DMS79 treated with DMSO at 0.1 percent for 48 hours (cell line): ENCODE data around the gene SZT2.
"Not testable (repeated sequence)": the region's sequence is repeated elsewhere in the genome, so short reads cannot be mapped to it uniquely, and the experiment has no call there.

Source experiments
- DNase-seq: peaks from one replicate; lab custom pipeline; 2025; lab: John Stamatoyannopoulos, UW

The SZT2 gene

GRCh38 chr1:43388613-43389012, 1.1 kb upstream of the SZT2 start:
- no peak for DNase-seq

GRCh38 chr1:43392702-43393101, 3.0 kb downstream of the SZT2 start:
- no peak for DNase-seq

- DNase-seq, result no peak
These were observed 5.8 kb downstream of the SZT2 start for GRCh38 chr1:43395523-43395922.

GRCh38 chr1:43396059-43396458, 6.4 kb downstream of the SZT2 start:
- DNase-seq, result peak; percentile 93

GRCh38 chr1:43398227-43398626, 8.5 kb downstream of the SZT2 start:
- no peak for DNase-seq

- DNase-seq, result not testable (repeated sequence)
These were observed 10.7 kb downstream of the SZT2 start for GRCh38 chr1:43400441-43400840.

- DNase-seq, result peak; percentile 18
These were observed 12.6 kb downstream of the SZT2 start for GRCh38 chr1:43402089-43402865.

GRCh38 chr1:43404353-43404752, 14.7 kb downstream of the SZT2 start:
- DNase-seq, result no peak

GRCh38 chr1:43405219-43405875, 15.6 kb downstream of the SZT2 start:
- no peak for DNase-seq

GRCh38 chr1:43405876-43406234, 16.2 kb downstream of the SZT2 start:
- no peak for DNase-seq

- DNase-seq, result no peak
These were observed 20.9 kb downstream of the SZT2 start for GRCh38 chr1:43410571-43410970.

GRCh38 chr1:43413426-43413825, 23.7 kb downstream of the SZT2 start:
- DNase-seq, result not testable (repeated sequence)

GRCh38 chr1:43414634-43415223, 25.0 kb downstream of the SZT2 start:
- peak; percentile 43 for DNase-seq

GRCh38 chr1:43415901-43416300, 26.2 kb downstream of the SZT2 start:
- DNase-seq, result no peak

GRCh38 chr1:43418858-43419257, 29.2 kb downstream of the SZT2 start:
- DNase-seq, result peak; percentile 98

GRCh38 chr1:43419627-43420425, 30.1 kb downstream of the SZT2 start:
- DNase-seq, result no peak

- DNase-seq, result no peak
These were observed 31.2 kb downstream of the SZT2 start for GRCh38 chr1:43420874-43421273.

GRCh38 chr1:43421396-43421795, 31.7 kb downstream of the SZT2 start:
- no peak for DNase-seq

- DNase-seq, result no peak
These were observed 32.5 kb downstream of the SZT2 start for GRCh38 chr1:43421976-43422750.

GRCh38 chr1:43422995-43423671, 33.4 kb downstream of the SZT2 start:
- DNase-seq, result no peak
